SIG-M5 treated with dmso at 0.1 percent for 504 hours (cell line): Measurements from ENCODE around the gene ECE1.
A peak's percentile ranks its signal among the peaks of the same experiment; 100 is the strongest.
"Not testable (repeated sequence)": the region's sequence is repeated elsewhere in the genome, so short reads cannot be mapped to it uniquely, and the experiment has no call there.

Experiments
- DNase-seq: peaks from one replicate; lab custom pipeline; 2025; ENCODE audit not compliant: unreplicated experiment; lab: John Stamatoyannopoulos, UW

Gene ECE1

GRCh38 chr1:21232044-21232443, 58.2 kb downstream of the ECE1 start:
- peak; percentile 46 for DNase-seq

GRCh38 chr1:21229246-21230000, 60.8 kb downstream of the ECE1 start:
- no peak for DNase-seq

- DNase-seq = not testable (repeated sequence)
Observed at GRCh38 chr1:21228224-21228623, 62.0 kb downstream of the ECE1 start.

- DNase-seq = no peak
Observed at GRCh38 chr1:21225065-21225464, 65.2 kb downstream of the ECE1 start.

- no peak for DNase-seq
Observed at GRCh38 chr1:21220815-21221214, 69.4 kb downstream of the ECE1 start.

GRCh38 chr1:21219674-21220073, 70.6 kb downstream of the ECE1 start:
- no peak for DNase-seq

- peak; percentile 7 for DNase-seq
Observed at GRCh38 chr1:21217812-21218596, 72.3 kb downstream of the ECE1 start.

- peak; percentile 54 for DNase-seq
Observed at GRCh38 chr1:21216835-21217811, 73.1 kb downstream of the ECE1 start.

- no peak for DNase-seq
Observed at GRCh38 chr1:21212126-21212525, 78.1 kb downstream of the ECE1 start.

DNA sequence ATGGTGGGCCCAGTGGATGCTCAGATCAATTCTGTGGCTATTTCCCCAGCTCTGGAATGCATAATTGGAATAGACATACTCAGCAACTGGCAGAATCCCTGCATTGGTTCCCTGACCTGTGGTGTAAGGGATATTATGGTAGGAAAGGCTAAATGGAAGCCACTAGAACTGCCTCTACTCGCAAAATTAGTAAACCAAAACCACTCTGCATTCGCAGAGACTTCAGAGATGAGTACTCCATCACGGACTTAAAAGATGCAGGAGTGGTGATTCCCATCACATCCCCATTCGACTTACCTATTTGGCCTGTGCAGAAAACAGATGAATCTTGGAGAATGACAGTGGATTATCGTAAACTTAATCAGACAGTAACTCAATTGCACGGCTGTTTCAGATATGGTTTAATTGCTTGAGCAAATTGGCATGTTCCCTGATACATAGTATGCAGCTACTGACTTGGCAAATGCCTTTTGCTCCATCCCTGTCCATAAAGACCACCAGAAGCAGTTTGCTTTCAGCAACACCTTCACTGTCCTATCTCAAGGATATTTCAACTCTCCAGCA, 82.0 kb downstream of the ECE1 start:
- not testable (repeated sequence) for DNase-seq

GRCh38 chr1:21206117-21206516, 84.1 kb downstream of the ECE1 start:
- no peak for DNase-seq

DNA sequence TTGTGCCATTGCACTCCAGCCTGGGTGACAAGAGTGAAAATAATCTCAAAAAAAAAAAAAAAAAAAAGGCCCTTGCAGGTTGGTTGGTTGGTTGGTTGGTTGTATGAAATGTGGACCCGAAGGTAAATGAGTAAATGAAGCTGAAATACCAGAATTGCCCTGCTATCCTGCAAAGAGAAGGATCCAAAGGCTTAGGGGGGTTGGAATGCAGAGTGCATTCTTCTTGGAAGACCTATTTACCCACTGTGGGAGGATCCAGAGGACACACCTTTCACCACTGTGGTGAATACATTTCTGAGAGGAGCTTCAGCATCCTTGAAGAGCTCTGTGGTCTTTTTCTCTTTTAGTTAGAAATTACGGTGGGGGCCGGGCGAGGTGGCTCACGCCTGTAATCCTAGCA, 84.8 kb downstream of the ECE1 start:
- DNase-seq = no peak

- no peak for DNase-seq
Observed at GRCh38 chr1:21201650-21202049, 88.6 kb downstream of the ECE1 start.

- DNase-seq = not testable (repeated sequence)
Observed at GRCh38 chr1:21201238-21201637, 89.0 kb downstream of the ECE1 start.

GRCh38 chr1:21200767-21201166, 89.5 kb downstream of the ECE1 start:
- DNase-seq = no peak

DNA sequence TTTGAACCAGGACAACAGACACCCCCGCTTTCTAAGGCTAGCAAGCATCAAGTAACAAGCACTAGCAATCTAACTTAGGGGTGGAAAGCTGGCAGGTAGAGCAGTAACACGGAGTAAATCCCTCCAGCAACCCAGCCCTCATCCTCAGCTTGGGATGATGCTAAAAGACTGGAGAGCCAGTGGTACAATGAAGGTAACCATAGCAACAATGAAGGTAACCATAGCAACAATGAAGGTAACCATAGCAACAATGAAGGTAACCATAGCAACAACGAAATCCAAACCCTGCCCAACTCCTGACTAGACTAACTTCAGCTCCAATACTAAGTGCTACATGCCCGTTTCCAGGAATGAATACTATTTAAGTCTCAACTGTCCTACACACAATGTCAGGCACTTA, 91.3 kb downstream of the ECE1 start:
- DNase-seq = no peak

DNA sequence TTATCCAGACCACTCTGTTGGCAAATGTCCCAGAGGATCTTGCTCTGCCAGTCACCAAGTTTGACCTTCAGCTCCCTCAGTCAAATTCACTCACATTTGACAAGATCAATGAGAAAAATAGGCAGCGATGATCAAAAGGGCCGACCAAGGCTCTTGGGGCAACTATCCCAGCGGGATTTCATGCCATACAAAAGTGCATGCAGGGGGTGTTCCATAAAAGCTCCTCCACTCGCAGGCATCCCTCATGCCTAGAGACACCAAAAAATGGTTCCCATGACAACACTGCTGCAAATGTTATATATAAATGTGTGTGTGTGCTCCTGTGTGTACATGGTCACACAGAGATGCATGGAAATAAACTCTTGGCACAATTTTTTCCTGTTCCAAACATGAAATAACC, 97.4 kb downstream of the ECE1 start:
- no peak for DNase-seq

DNA sequence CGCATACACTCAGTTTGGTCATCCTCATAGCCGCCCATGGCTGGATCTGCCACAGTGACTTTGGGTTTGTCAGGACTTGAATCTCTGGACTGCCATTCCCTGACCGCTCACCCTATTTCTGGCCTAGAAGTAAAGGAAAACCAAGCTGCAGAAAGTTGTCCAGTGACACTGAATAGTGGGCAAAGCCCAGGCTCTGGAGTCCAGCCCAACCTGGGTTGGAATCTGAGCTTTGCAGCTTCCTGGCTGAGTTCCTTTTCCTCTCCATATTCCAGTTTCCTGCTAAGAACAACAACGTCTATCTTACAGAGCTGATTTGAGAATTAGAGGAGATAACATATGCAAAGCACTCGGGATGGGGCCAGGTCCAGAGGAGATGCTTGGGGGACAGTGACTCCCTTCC, 98.0 kb downstream of the ECE1 start:
- DNase-seq = no peak

GRCh38 chr1:21190771-21191170, 99.5 kb downstream of the ECE1 start:
- not testable (repeated sequence) for DNase-seq

- DNase-seq = no peak
Observed at GRCh38 chr1:21189906-21190500, 100.3 kb downstream of the ECE1 start.
